ENCODE data around the gene RTN4R. TPM values are rescaled to one million over a fixed set of nuclear protein-coding genes. Genes with fewer than 3 reads are reported as not detected.

The RTN4R gene
- total RNA-seq, 2 donors from 2014 or later = 0.66 to 1.8 TPM

GRCh38 chr22:20197407-20198030, 70.6 kb downstream of the RTN4R start:
- 68 to 80% methylated on average over 10 to 18 of the region's 18 CpGs for WGBS, 2 donors
- no peak overlapping the region for H3K27ac ChIP-seq
- H3K36me3 ChIP-seq (replicated peaks in 1 of 2; ENCODE audit: insufficient read depth in 1 of 2, low read depth in 2 of 2) = no peaks in the 10 kb centered on the region
- no peak overlapping the region for H3K4me3 ChIP-seq
- no peak for ATAC-seq
- DNase-seq = no peak
- H3K4me1 ChIP-seq = no peaks in the 10 kb centered on the region
- TF ChIP-seq CTCF (IDR thresholded peaks at IDR 0.05) = no peak
- no peak for TF ChIP-seq POLR2A (IDR thresholded peaks at IDR 0.05)
- intact Hi-C loops (cut with DNase I) = no loop called here
- H3K27me3 ChIP-seq = no peaks in the 10 kb centered on the region
- H3K9me3 ChIP-seq = no peaks in the 10 kb centered on the region

- no peak overlapping the region for H3K27ac ChIP-seq
These were observed 71.8 kb downstream of the RTN4R start for GRCh38 chr22:20196094-20196842.

GRCh38 chr22:20194681-20195593, 73.2 kb downstream of the RTN4R start:
- WGBS, 2 donors = 69 to 75% methylated on average over 5 to 14 of the region's 15 CpGs
- no peaks in the 10 kb centered on the region for H3K4me1 ChIP-seq
- ATAC-seq (peak; percentile 25), DNase-seq (no peak)
- intact Hi-C loops (cut with DNase I) = no loop called here
- no peak overlapping the region for H3K27ac ChIP-seq
- TF ChIP-seq POLR2A (IDR thresholded peaks at IDR 0.05) (no peak), CTCF (IDR thresholded peaks at IDR 0.05) (no peak)
- no peak overlapping the region for H3K4me3 ChIP-seq
- H3K36me3 ChIP-seq (replicated peaks in 1 of 2; ENCODE audit: insufficient read depth in 1 of 2, low read depth in 2 of 2) = no peaks in the 10 kb centered on the region
- no peaks in the 10 kb centered on the region for H3K27me3 ChIP-seq
- H3K9me3 ChIP-seq = no peaks in the 10 kb centered on the region

More at GRCh38 chr22:20196094-20196842, 71.8 kb downstream of the RTN4R start:
- no peaks in the 10 kb centered on the region for H3K27me3 ChIP-seq
- 67 to 74% methylated on average over 7 to 19 of the region's 19 CpGs for WGBS, 2 donors
- no peak for TF ChIP-seq POLR2A (IDR thresholded peaks at IDR 0.05)
- DNase-seq (no peak), ATAC-seq (no peak)
- no peaks in the 10 kb centered on the region for H3K9me3 ChIP-seq
- no peaks in the 10 kb centered on the region for H3K36me3 ChIP-seq (replicated peaks in 1 of 2; ENCODE audit: insufficient read depth in 1 of 2, low read depth in 2 of 2)
- no peak overlapping the region for H3K4me3 ChIP-seq
- intact Hi-C loops (cut with DNase I) = no loop called here
- no peaks in the 10 kb centered on the region for H3K4me1 ChIP-seq

- Histone ChIP-seq H3K4me3 (no peak overlapping the region), H3K9me3 (no peaks in the 10 kb centered on the region), H3K27me3 (no peaks in the 10 kb centered on the region), H3K36me3 (replicated peaks in 1 of 2; ENCODE audit: insufficient read depth in 1 of 2, low read depth in 2 of 2) (no peaks in the 10 kb centered on the region), H3K27ac (no peak overlapping the region), H3K4me1 (no peaks in the 10 kb centered on the region)
- no peak for DNase-seq
- ATAC-seq = no peak
- intact Hi-C loops (cut with DNase I) = no loop called here
- WGBS, 2 donors = 84 to 86% methylated on average over 6 to 17 of the region's 17 CpGs
- TF ChIP-seq POLR2A (IDR thresholded peaks at IDR 0.05) = no peak
- no peak for TF ChIP-seq CTCF (IDR thresholded peaks at IDR 0.05)
These were observed 74.2 kb downstream of the RTN4R start for GRCh38 chr22:20193761-20194494.
